Testis (tissue), 3 donors: ENCODE measurements around the gene RBM39. TPM values are rescaled to one million over a fixed set of nuclear protein-coding genes. Genes with fewer than 3 reads are reported as not detected.

Experiments used
- DNase-seq: peaks from one replicate; pipeline ENCODE4 v3.0.0-alpha.2; 2019
- H3K27ac ChIP-seq, 2 donors: fragments of 200-600 bp; sonication (generic); one replicate each; pipeline ENCODE4 v1.5.1; 2019
- H3K27me3 ChIP-seq: fragments of 200-600 bp; sonication (generic); one replicate; pipeline ENCODE4 v1.5.1; 2019
- H3K36me3 ChIP-seq: fragments of 200-600 bp; sonication (generic); one replicate; pipeline ENCODE4 v1.5.1; 2017; ENCODE audit warnings: low read depth; ENCODE audit errors: missing control alignments
- H3K4me1 ChIP-seq: fragments of 200-600 bp; sonication (generic); one replicate; pipeline ENCODE4 v1.5.1; 2019
- H3K4me3 ChIP-seq, 2 donors: fragments of 200-600 bp; sonication (generic); one replicate each; pipeline ENCODE4 v1.5.1; 2017 to 2019
- H3K9me3 ChIP-seq: fragments of 200-600 bp; sonication (generic); one replicate; pipeline ENCODE4 v1.5.1; 2017
- CTCF ChIP-seq, 3 experiments: fragments of 450-650 bp in 2 of 3; fragments of 200-600 bp in 1 of 3; sonication (generic) in 1 of 3; IDR thresholded peaks; one replicate each; pipeline ENCODE4 v1.5.1; 2016 to 2019; ENCODE audit warnings: antibody characterized with exemption in 3 of 3, mild to moderate bottlenecking in 2 of 3, moderate library complexity in 1 of 3
- POLR2A ChIP-seq: fragments of 450-650 bp; IDR thresholded peaks from one replicate; pipeline ENCODE4 v1.6.1; 2017; ENCODE audit warnings: antibody characterized with exemption, mild to moderate bottlenecking, moderate library complexity
- WGBS, 2 donors: methylation state at CpG; one replicate each; pipeline ENCODE4 v1.1.5; 2018; 5-methylcytosine and 5-hydroxymethylcytosine counted together
- intact Hi-C: fragments of 100-400 bp; cut with DNase I; formaldehyde crosslinking; loops from one replicate; pipeline ENCODE4 v1.15.1; 2023; ENCODE audit warnings: low total_unique reads
- polyA plus RNA-seq: library from polyadenylated mRNA; stranded (reverse); fragments of 350-450 nt; fragmentation: Illumina TruSeq; extraction: RNeasy Lipid Tissue Mini Kit (QIAGEN cat#74804); gene quantifications from one replicate; pipeline ENCODE4 v1.2.3, GENCODE V29; 2014; ENCODE audit warnings: low read depth, low replicate concordance; ENCODE audit not compliant: insufficient read depth
- total RNA-seq, 2 donors: library from RNA; depleted of rRNA; stranded (reverse); fragments of >200 nt; gene quantifications; one replicate each; pipeline ENCODE4 v1.2.3, GENCODE V29; 2016

Gene RBM39
- total and polyA plus RNA-seq, 3 donors from 2014 or later: 116 to 278 (median 273) TPM

- 1 to 5% methylated on average over 22 to 87 of the region's 87 CpGs for WGBS, 2 donors
- no peaks in the 10 kb centered on the region for H3K27me3 ChIP-seq
- DNase-seq: peak; percentile 99
- peaks cover 46% of the 10 kb centered on the region for H3K4me1 ChIP-seq
- H3K9me3 ChIP-seq: no peaks in the 10 kb centered on the region
- TF ChIP-seq CTCF (IDR thresholded peaks at IDR 0.05): peak in 1 of 3 experiments; percentile 43
- peak; percentile 69 for TF ChIP-seq POLR2A
- intact Hi-C loops: no loop called here
- H3K36me3 ChIP-seq: no peaks in the 10 kb centered on the region
- H3K4me3 ChIP-seq: peak within 1 kb of the TSS; percentile 74 to 78
- H3K27ac ChIP-seq: peak within 1 kb of the TSS; percentile 93 to 96
Observed at GRCh38 chr20:35771689-35772562, 29.9 kb upstream of the RBM39 start, which contains the start of gene PHF20. TSS of gene PHF20 (plus strand) at chr20:35772015. CDS start at chr20:35801523, 29,508 bp downstream.

GRCh38 chr20:35771367-35771688 lies 29.3 kb upstream of the RBM39 start:
- 44 to 54% methylated on average over 9 of the region's 9 CpGs for WGBS, 2 donors
- H3K9me3 ChIP-seq: no peaks in the 10 kb centered on the region
- DNase-seq: no peak

GRCh38 chr20:35768731-35769664 lies 26.9 kb upstream of the RBM39 start:
- intact Hi-C loops: no loop called here
- Histone ChIP-seq H3K27me3 (no peaks in the 10 kb centered on the region), H3K4me1 (peaks cover 31% of the 10 kb centered on the region), H3K4me3 (no peak overlapping the region), H3K36me3 (no peaks in the 10 kb centered on the region), H3K9me3 (no peaks in the 10 kb centered on the region), H3K27ac (peak overlapping the region; percentile 85 to 94)
- peak; percentile 92 for DNase-seq
- 51 to 66% methylated on average over 5 of the region's 5 CpGs for WGBS, 2 donors
- TF ChIP-seq CTCF (IDR thresholded peaks at IDR 0.05) (no peak), POLR2A (no peak)

More at GRCh38 chr20:35771367-35771688, 29.3 kb upstream of the RBM39 start:
- Histone ChIP-seq H3K4me1 (peaks cover 40% of the 10 kb centered on the region), H3K27ac (peak overlapping the region; percentile 69 to 96), H3K4me3 (peak overlapping the region; percentile 74 to 78), H3K27me3 (no peaks in the 10 kb centered on the region), H3K36me3 (no peaks in the 10 kb centered on the region)
- intact Hi-C loops: no loop called here
- TF ChIP-seq CTCF (IDR thresholded peaks at IDR 0.05): no peak
- no peak for TF ChIP-seq POLR2A

GRCh38 chr20:35767683-35768481 lies 25.8 kb upstream of the RBM39 start:
- Histone ChIP-seq H3K27ac (peak overlapping the region; percentile 85 to 94), H3K36me3 (no peaks in the 10 kb centered on the region), H3K27me3 (no peaks in the 10 kb centered on the region), H3K4me1 (peaks cover 27% of the 10 kb centered on the region), H3K9me3 (no peaks in the 10 kb centered on the region), H3K4me3 (no peak overlapping the region)
- peak; percentile 69 for DNase-seq
- WGBS, 2 donors: 50 to 51% methylated on average over 12 of the region's 12 CpGs
- TF ChIP-seq CTCF (IDR thresholded peaks at IDR 0.05): no peak
- TF ChIP-seq POLR2A: no peak
- intact Hi-C loops: no loop called here
